Liver (tissue), 9 donors: ENCODE measurements around the gene RHAG. TPM values are rescaled to one million over a fixed set of nuclear protein-coding genes. Genes with fewer than 3 reads are reported as not detected.
"Not testable (repeated sequence)": the region's sequence is repeated elsewhere in the genome, so short reads cannot be mapped to it uniquely, and the experiment has no call there.

Source experiments
- DNase-seq: peaks from one replicate; pipeline ENCODE4 v3.0.0-alpha.2; 2017; ENCODE audit warnings: low spot score
- H3K27ac ChIP-seq, 2 donors: one replicate each; pipeline ENCODE4 v1.7.0; 2013; ENCODE audit warnings: inconsistent platforms in 2 of 2, low read length in 2 of 2, control low read depth in 1 of 2, low read depth in 1 of 2, mild to moderate bottlenecking in 1 of 2
- H3K27me3 ChIP-seq, 4 donors: one replicate each; pipeline versions ENCODE4 v1.6.1 to v1.7.0; 2013; ENCODE audit warnings: low read length in 3 of 4, inconsistent platforms in 1 of 4, mild to moderate bottlenecking in 1 of 4, moderate library complexity in 1 of 4; ENCODE audit not compliant: control insufficient read depth in 4 of 4, insufficient read depth in 4 of 4
- H3K36me3 ChIP-seq, 4 donors: one replicate each; pipeline versions ENCODE4 v1.6.1 to v1.7.0; 2013; ENCODE audit warnings: low read length in 3 of 4, mild to moderate bottlenecking in 3 of 4, low read depth in 1 of 4, moderate library complexity in 1 of 4; ENCODE audit not compliant: control insufficient read depth in 4 of 4, insufficient read depth in 3 of 4
- H3K4me1 ChIP-seq, 4 donors: one replicate each; pipeline versions ENCODE4 v1.6.1 to v1.7.0; 2013; ENCODE audit warnings: low read length in 3 of 4, mild to moderate bottlenecking in 3 of 4, moderate library complexity in 1 of 4; ENCODE audit not compliant: control insufficient read depth in 4 of 4, insufficient read depth in 4 of 4
- H3K4me3 ChIP-seq, 3 donors: one replicate each; pipeline versions ENCODE4 v1.6.1 to v1.7.0; 2013; ENCODE audit warnings: low read length in 3 of 3, control low read depth in 1 of 3, low read depth in 1 of 3, mild to moderate bottlenecking in 1 of 3
- H3K9ac ChIP-seq, 2 donors: one replicate each; pipeline ENCODE4 v1.7.0; 2013; ENCODE audit warnings: low read length in 2 of 2, mild to moderate bottlenecking in 2 of 2, moderate library complexity in 2 of 2, control low read depth in 1 of 2, low read depth in 1 of 2
- H3K9me3 ChIP-seq, 4 donors: one replicate each; pipeline versions ENCODE4 v1.6.1 to v1.7.0; 2013; ENCODE audit warnings: low read length in 3 of 4; ENCODE audit not compliant: control insufficient read depth in 4 of 4
- EGR1 ChIP-seq, 2 donors: IDR thresholded peaks; 2 replicates each; pipeline ENCODE4 v1.6.1; 2016 to 2018; ENCODE audit warnings: antibody characterized with exemption in 2 of 2, low read depth in 2 of 2
- FOXA1 ChIP-seq: IDR thresholded peaks from 2 replicates; pipeline ENCODE4 v1.6.1; 2016; ENCODE audit warnings: antibody characterized with exemption
- FOXA2 ChIP-seq: IDR thresholded peaks from 2 replicates; pipeline ENCODE4 v1.6.1; 2016; ENCODE audit warnings: antibody characterized with exemption
- HNF4G ChIP-seq: IDR thresholded peaks from 2 replicates; pipeline ENCODE4 v1.6.1; 2016; ENCODE audit warnings: antibody characterized with exemption
- RAD21 ChIP-seq, 2 donors: IDR thresholded peaks; 2 replicates each; pipeline ENCODE4 v1.6.1; 2016; ENCODE audit warnings: antibody characterized with exemption in 2 of 2, mild to moderate bottlenecking in 2 of 2
- SP1 ChIP-seq: IDR thresholded peaks from 2 replicates; pipeline ENCODE4 v1.6.1; 2018; ENCODE audit warnings: antibody characterized with exemption, mild to moderate bottlenecking
- TAF1 ChIP-seq: conservative IDR thresholded peaks from 2 replicates; pipeline ENCODE4 v1.6.1; 2016; ENCODE audit warnings: antibody characterized with exemption, mild to moderate bottlenecking
- YY1 ChIP-seq: IDR thresholded peaks from 2 replicates; pipeline ENCODE4 v1.6.1; 2016; ENCODE audit warnings: antibody characterized with exemption, mild to moderate bottlenecking
- WGBS: extraction: QIAGEN DNeasy Blood & Tissue Kit; methylation state at CpG from one replicate; pipeline ENCODE4 v1.1.7; 2013; 5-methylcytosine and 5-hydroxymethylcytosine counted together
- polyA plus RNA-seq, 2 donors: library from polyadenylated mRNA; stranded (reverse) in 1 of 2; unstranded in 1 of 2; fragments of 200-250 nt in 1 of 2; fragments of >200 nt in 1 of 2; fragmentation: Nextera tagmentation in 1 of 2; extraction: Ambion mirVana in 1 of 2; gene quantifications; one replicate each; pipeline versions ENCODE4 v1.2.1 to v1.2.3, GENCODE V29; 2013 to 2015
- total RNA-seq, 2 donors: library from RNA; depleted of rRNA; stranded (reverse); fragments of >200 nt; gene quantifications; one replicate each; pipeline ENCODE4 v1.2.3, GENCODE V29; 2014
- TF ChIP-seq, protein P1 (sequence below): IDR thresholded peaks from 2 replicates; pipeline ENCODE4 v1.6.1; 2016; ENCODE audit warnings: antibody characterized with exemption
- TF ChIP-seq, protein P2 (sequence below): IDR thresholded peaks from 2 replicates; pipeline ENCODE4 v1.6.1; 2016; ENCODE audit warnings: antibody characterized with exemption
- TF ChIP-seq, protein P3 (sequence below): IDR thresholded peaks from 2 replicates; pipeline ENCODE4 v1.6.1; 2016; ENCODE audit warnings: antibody characterized with exemption
- TF ChIP-seq, protein P4 (sequence below): fragments of 150-350 bp; IDR thresholded peaks from 2 replicates; pipeline ENCODE4 v1.5.1; 2017; ENCODE audit warnings: improper control_type of control experiment, low read depth, low read length; ENCODE audit not compliant: missing input control
- donor health status: healthy.
- donor health status: healthy.
- donor health status: healthy.
- donor health status: healthy.
- donor health status: healthy.

The RHAG gene
- total and polyA plus RNA-seq, 4 donors: 0.07 to 345 TPM; not detected in 2

DNA sequence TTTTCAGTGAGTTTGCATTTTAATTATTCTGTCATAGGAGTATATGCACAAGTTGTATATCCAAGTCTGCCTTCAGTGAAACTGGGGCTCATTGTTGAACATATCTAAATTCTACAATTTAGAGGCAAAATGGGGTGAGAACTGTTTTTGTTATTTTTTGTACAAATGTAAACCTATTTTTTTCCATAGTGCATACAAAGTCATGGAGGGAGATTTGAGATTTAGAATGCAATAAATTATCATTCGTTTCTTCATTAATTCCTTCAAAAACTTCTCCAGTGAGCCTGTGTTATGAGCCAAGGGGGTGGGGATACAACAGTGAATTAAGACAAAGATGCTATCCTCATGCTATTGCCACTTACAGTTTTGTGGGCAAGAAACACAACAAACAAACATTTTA lies 29.8 kb upstream of the RHAG start:
- TF ChIP-seq RAD21 (IDR thresholded peaks at IDR 0.05) (no peak), HNF4G (no peak), FOXA1 (no peak), TAF1 (no peak)
- TF ChIP-seq, protein P1, sequence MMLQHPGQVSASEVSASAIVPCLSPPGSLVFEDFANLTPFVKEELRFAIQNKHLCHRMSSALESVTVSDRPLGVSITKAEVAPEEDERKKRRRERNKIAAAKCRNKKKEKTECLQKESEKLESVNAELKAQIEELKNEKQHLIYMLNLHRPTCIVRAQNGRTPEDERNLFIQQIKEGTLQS: no peak
- TF ChIP-seq, protein P2, sequence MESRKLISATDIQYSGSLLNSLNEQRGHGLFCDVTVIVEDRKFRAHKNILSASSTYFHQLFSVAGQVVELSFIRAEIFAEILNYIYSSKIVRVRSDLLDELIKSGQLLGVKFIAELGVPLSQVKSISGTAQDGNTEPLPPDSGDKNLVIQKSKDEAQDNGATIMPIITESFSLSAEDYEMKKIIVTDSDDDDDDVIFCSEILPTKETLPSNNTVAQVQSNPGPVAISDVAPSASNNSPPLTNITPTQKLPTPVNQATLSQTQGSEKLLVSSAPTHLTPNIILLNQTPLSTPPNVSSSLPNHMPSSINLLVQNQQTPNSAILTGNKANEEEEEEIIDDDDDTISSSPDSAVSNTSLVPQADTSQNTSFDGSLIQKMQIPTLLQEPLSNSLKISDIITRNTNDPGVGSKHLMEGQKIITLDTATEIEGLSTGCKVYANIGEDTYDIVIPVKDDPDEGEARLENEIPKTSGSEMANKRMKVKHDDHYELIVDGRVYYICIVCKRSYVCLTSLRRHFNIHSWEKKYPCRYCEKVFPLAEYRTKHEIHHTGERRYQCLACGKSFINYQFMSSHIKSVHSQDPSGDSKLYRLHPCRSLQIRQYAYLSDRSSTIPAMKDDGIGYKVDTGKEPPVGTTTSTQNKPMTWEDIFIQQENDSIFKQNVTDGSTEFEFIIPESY: no peak
- 38% methylated on average over 1 of the region's 1 CpG for WGBS
- H3K27ac ChIP-seq: no peak overlapping the region
- no peaks in the 10 kb centered on the region for H3K9me3 ChIP-seq
- H3K4me3 ChIP-seq: no peak overlapping the region
- H3K4me1 ChIP-seq: no peaks in the 10 kb centered on the region
- no peaks in the 10 kb centered on the region for H3K27me3 ChIP-seq
- no peak for DNase-seq
- no peak overlapping the region for H3K9ac ChIP-seq
- no peaks in the 10 kb centered on the region for H3K36me3 ChIP-seq

DNA sequence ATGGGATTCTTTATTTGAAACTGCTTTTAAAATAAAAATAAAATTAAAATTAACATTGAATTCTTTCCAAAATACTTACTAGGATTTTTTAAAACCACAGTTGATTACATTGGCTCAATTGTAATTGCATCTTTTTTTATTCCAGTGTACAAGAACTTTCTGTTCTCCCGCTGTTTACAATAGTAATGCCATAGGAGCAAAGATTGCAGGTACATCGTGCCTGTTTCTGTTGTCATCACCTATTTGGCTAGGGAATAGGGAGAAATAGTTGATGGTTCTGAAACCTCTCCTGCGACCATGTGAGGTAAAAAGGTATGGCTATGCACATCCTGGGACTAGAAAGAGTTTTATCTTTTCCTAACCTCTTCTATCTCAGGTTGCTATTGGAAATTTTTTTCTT lies 28.2 kb upstream of the RHAG start:
- H3K27me3 ChIP-seq: no peaks in the 10 kb centered on the region
- no peak overlapping the region for H3K9ac ChIP-seq
- H3K9me3 ChIP-seq: no peaks in the 10 kb centered on the region
- no peaks in the 10 kb centered on the region for H3K4me1 ChIP-seq
- H3K36me3 ChIP-seq: no peaks in the 10 kb centered on the region
- no peak overlapping the region for H3K27ac ChIP-seq
- DNase-seq: no peak
- TF ChIP-seq EGR1 (IDR thresholded peaks at IDR 0.05; ENCODE audit: low read depth in 2 of 2) (no peak), FOXA2 (no peak), FOXA1 (no peak), SP1 (no peak), YY1 (no peak)
- TF ChIP-seq, protein P2: no peak
- TF ChIP-seq, protein P3, sequence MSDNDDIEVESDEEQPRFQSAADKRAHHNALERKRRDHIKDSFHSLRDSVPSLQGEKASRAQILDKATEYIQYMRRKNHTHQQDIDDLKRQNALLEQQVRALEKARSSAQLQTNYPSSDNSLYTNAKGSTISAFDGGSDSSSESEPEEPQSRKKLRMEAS: no peak
- TF ChIP-seq, protein P4, sequence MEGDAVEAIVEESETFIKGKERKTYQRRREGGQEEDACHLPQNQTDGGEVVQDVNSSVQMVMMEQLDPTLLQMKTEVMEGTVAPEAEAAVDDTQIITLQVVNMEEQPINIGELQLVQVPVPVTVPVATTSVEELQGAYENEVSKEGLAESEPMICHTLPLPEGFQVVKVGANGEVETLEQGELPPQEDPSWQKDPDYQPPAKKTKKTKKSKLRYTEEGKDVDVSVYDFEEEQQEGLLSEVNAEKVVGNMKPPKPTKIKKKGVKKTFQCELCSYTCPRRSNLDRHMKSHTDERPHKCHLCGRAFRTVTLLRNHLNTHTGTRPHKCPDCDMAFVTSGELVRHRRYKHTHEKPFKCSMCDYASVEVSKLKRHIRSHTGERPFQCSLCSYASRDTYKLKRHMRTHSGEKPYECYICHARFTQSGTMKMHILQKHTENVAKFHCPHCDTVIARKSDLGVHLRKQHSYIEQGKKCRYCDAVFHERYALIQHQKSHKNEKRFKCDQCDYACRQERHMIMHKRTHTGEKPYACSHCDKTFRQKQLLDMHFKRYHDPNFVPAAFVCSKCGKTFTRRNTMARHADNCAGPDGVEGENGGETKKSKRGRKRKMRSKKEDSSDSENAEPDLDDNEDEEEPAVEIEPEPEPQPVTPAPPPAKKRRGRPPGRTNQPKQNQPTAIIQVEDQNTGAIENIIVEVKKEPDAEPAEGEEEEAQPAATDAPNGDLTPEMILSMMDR: no peak
- 72% methylated on average over 3 of the region's 3 CpGs for WGBS
- no peak overlapping the region for H3K4me3 ChIP-seq

DNA sequence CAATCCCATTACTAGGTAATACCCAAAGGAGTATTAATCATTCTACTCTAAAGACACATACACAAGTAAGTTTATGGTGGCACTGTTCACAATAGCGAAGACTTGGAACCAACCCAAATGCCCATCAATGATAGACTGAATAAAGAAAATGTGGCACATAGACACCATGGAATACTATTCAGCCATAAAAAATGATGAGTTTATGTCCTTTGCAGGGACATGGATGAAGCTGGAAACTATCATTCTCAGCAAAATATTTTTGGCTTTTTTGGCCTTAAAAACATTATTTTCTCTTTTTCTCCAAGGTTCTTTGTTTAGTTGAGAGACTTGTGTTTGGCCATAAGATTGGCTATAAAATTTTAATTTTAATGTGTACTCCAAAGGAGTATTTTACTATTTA lies 27.4 kb upstream of the RHAG start:
- H3K4me3 ChIP-seq, H3K4me1 ChIP-seq, H3K9me3 ChIP-seq, H3K27ac ChIP-seq, H3K27me3 ChIP-seq, DNase-seq, H3K9ac ChIP-seq, H3K36me3 ChIP-seq: not testable (repeated sequence)
- 90% methylated on average over 1 of the region's 1 CpG for WGBS
